Esophagus (tissue), 2 donors: ENCODE data around the gene GNB1L. TPM values are rescaled to one million over a fixed set of nuclear protein-coding genes. Genes with fewer than 3 reads are reported as not detected.
"Not testable (repeated sequence)": the region's sequence is repeated elsewhere in the genome, so short reads cannot be mapped to it uniquely, and the experiment has no call there.

ENCODE experiments used
- H3K27ac ChIP-seq, 2 donors: one replicate each; pipeline ENCODE4 v1.5.1; 2013; ENCODE audit warnings: low read depth in 2 of 2, mild to moderate bottlenecking in 2 of 2, inconsistent platforms in 1 of 2, low read length in 1 of 2, moderate library complexity in 1 of 2
- H3K27me3 ChIP-seq, 2 donors: one replicate each; pipeline ENCODE4 v1.6.1; 2013; ENCODE audit warnings: low read length in 2 of 2, control low read depth in 1 of 2, mild to moderate bottlenecking in 1 of 2; ENCODE audit not compliant: insufficient read depth in 2 of 2, control insufficient read depth in 1 of 2
- H3K36me3 ChIP-seq, 2 donors: one replicate each; pipeline ENCODE4 v1.6.1; 2013; ENCODE audit warnings: low read length in 1 of 2; ENCODE audit not compliant: control insufficient read depth in 2 of 2, insufficient read depth in 2 of 2
- H3K4me1 ChIP-seq, 2 donors: one replicate each; pipeline ENCODE4 v1.6.1; 2013; ENCODE audit warnings: low read length in 1 of 2; ENCODE audit not compliant: control insufficient read depth in 2 of 2, insufficient read depth in 2 of 2
- H3K4me3 ChIP-seq, 2 donors: one replicate each; pipeline ENCODE4 v1.5.1; 2013; ENCODE audit warnings: low read length in 2 of 2, mild to moderate bottlenecking in 2 of 2, low read depth in 1 of 2, moderate library complexity in 1 of 2
- H3K9me3 ChIP-seq, 2 donors: one replicate each; pipeline ENCODE4 v1.6.1; 2013; ENCODE audit warnings: mild to moderate bottlenecking in 2 of 2, low read depth in 1 of 2, low read length in 1 of 2, moderate library complexity in 1 of 2; ENCODE audit not compliant: control insufficient read depth in 2 of 2, insufficient read depth in 1 of 2
- WGBS, 2 donors: extraction: QIAGEN DNeasy Blood & Tissue Kit; methylation state at CpG; one replicate each; pipeline ENCODE4 v1.1.7; 2013; 5-methylcytosine and 5-hydroxymethylcytosine counted together
- polyA plus RNA-seq, 2 donors: library from polyadenylated mRNA; stranded (reverse); fragments of 200-250 nt; gene quantifications; one replicate each; pipeline ENCODE4 v1.2.3, GENCODE V29; 2013
- donor health status: healthy with polysubstance abuse.
- donor health status: Bipolar disorder and iron deficiency.

Gene GNB1L
- polyA plus RNA-seq, 2 donors = 4.7 to 6.6 TPM

DNA sequence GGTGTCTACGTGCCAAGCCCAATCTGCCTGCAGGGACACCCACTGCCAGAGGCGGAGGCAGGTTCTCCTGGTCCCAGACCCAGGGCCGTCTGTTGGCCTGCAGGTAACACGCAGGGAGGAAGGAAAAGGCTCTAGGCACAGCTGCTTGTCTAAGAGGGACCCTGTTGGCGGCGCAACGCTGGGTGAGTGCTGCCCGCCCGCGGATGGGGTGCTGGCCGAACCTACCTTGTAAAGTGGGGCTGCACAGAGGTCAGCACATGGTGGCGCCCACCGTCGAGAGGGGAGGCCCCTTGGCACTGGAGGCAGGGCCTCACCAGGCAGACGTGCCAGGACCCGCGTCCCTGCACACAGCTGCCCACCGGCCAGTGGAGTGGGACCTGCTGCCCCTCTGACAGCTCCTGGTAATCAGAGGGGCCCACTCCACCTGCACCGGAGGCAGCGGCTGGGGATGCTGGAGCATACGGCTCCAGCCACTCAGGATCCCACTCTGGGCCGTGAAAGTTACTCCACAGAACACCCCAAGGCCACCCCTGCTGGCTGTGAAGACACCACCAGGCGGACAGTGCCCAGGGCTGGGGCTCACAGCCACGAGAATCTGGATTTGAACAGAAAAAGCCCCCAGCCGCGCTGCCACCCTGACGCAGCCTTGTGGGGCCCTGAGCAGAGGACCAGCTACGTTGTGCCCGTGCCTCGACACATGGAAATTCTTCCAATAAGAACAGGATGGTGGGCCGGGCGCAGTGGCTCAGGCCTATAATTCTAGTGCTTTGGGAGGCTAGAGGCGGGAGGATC, 70.1 kb downstream of the GNB1L start:
- Histone ChIP-seq H3K4me1 (no peaks in the 10 kb centered on the region), H3K27me3 (no peaks in the 10 kb centered on the region), H3K9me3 (peaks cover 0 to 8% of the 10 kb centered on the region in 2 donors), H3K27ac (no peak overlapping the region), H3K36me3 (peaks cover 0 to 17% of the 10 kb centered on the region in 2 donors), H3K4me3 (no peak overlapping the region)
- 85 to 89% methylated on average over 33 of the region's 33 CpGs for WGBS, 2 donors

DNA sequence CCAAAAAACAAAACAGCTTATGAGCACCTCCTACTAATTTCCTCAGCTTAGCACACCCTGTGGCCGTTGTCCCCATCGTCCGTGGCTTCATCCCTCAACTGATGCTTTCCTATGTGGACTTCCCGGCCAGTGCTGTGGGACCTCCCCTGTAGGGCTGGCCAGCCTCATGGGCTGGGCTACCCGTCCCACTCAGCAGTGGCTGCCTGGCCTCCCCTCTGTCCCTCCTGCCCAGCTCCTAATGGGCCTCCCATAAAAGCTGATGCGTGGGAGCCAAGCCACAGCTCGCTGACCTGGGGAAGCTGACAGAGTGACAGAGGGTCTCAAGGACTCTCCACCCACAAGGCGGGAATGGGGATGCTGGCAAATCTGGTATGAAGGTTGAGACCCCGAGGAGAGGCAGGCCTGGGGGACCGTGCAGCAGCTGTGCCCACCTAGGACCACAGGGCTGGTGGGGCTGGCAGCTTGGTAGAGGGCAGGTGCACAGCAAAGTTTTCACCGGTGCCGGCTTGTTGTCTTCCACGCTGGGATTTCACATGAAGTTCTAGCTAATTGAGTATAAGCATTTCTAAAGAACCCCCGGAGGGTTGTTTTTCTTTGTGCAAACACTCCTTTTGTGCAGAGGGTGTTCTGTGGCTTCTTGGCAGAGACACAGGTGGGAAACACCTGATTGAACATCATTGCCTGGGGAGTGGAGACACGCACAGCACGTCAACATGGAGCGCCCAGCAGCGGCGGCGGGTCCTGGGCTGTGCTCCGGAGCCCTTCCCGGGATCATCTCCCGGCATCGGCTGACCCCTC, 70.9 kb downstream of the GNB1L start:
- H3K9me3 ChIP-seq = peaks cover 0 to 5% of the 10 kb centered on the region in 2 donors
- H3K27ac ChIP-seq = no peak overlapping the region
- peaks cover 0 to 17% of the 10 kb centered on the region in 2 donors for H3K36me3 ChIP-seq
- H3K27me3 ChIP-seq = no peaks in the 10 kb centered on the region
- no peaks in the 10 kb centered on the region for H3K4me1 ChIP-seq
- 57 to 67% methylated on average over 24 of the region's 24 CpGs for WGBS, 2 donors
- H3K4me3 ChIP-seq = no peak overlapping the region

DNA sequence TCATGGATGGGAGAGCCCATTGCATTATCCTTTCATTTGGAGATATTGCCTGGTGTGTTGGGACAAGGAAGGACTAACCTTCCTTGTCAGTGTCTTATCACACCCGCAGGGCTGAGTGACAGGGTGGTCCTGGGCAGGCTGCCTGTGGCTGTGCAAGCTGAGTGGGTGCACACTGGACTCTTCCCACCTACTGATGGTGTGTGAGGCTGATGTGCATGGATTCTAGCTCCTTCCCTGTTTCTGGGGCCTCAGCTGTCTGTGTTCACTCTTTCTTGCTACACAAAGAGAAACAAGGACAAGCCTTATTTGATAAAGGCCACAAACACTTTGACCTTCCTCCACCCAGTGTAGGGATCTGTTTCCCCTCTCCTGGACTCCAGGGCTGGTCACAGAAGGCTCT, 72.1 kb downstream of the GNB1L start:
- H3K4me3 ChIP-seq = no peak overlapping the region
- no peak overlapping the region for H3K27ac ChIP-seq
- 94 to 97% methylated on average over 1 of the region's 1 CpG for WGBS, 2 donors
- no peaks in the 10 kb centered on the region for H3K27me3 ChIP-seq
- H3K9me3 ChIP-seq = peaks cover 0 to 5% of the 10 kb centered on the region in 2 donors
- no peaks in the 10 kb centered on the region for H3K4me1 ChIP-seq
- peaks cover 0 to 5% of the 10 kb centered on the region in 2 donors for H3K36me3 ChIP-seq

GRCh38 chr22:19779685-19780268, 74.9 kb downstream of the GNB1L start:
- peaks cover 0 to 3% of the 10 kb centered on the region in 2 donors for H3K4me1 ChIP-seq
- H3K4me3 ChIP-seq = no peak overlapping the region
- 54 to 58% methylated on average over 13 of the region's 13 CpGs for WGBS, 2 donors
- H3K36me3 ChIP-seq = no peaks in the 10 kb centered on the region
- H3K27ac ChIP-seq = no peak overlapping the region
- no peaks in the 10 kb centered on the region for H3K27me3 ChIP-seq
- H3K9me3 ChIP-seq = peaks cover 0 to 5% of the 10 kb centered on the region in 2 donors

DNA sequence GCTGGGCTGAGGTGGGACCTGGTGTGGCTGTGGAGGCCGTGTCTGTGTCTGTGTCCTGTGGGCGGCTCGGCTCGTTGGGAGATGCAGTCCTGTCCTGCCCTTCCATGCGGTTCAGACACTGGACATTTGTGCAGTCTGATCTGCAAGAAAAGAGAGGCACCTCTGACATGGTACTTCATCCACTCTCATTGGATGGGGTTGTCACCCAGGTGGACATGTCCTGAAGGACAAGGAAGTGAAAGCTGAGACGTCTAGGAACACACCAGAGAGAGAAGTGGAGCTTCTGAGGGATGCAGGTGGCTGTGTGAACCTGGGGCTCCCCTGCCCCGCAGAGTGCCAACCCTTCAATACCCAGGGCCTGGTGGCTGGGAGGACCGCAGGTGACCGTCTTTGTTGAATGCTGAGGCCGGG, 75.7 kb downstream of the GNB1L start:
- Histone ChIP-seq H3K4me3 (no peak overlapping the region), H3K4me1 (peaks cover 0 to 3% of the 10 kb centered on the region in 2 donors), H3K36me3 (no peaks in the 10 kb centered on the region), H3K27me3 (no peaks in the 10 kb centered on the region), H3K27ac (no peak overlapping the region), H3K9me3 (peaks cover 0 to 5% of the 10 kb centered on the region in 2 donors)
- WGBS, 2 donors = 86 to 91% methylated on average over 10 of the region's 10 CpGs

GRCh38 chr22:19777192-19777591, 77.5 kb downstream of the GNB1L start:
- H3K36me3 ChIP-seq, H3K27me3 ChIP-seq, H3K27ac ChIP-seq, H3K4me3 ChIP-seq, H3K4me1 ChIP-seq, H3K9me3 ChIP-seq: not testable (repeated sequence)
- 53 to 78% methylated on average over 3 to 6 of the region's 6 CpGs for WGBS, 2 donors

GRCh38 chr22:19776433-19777031, 78.1 kb downstream of the GNB1L start:
- Histone ChIP-seq H3K27ac (no peak overlapping the region), H3K36me3 (no peaks in the 10 kb centered on the region), H3K27me3 (no peaks in the 10 kb centered on the region), H3K4me1 (peaks cover 0 to 3% of the 10 kb centered on the region in 2 donors), H3K4me3 (no peak overlapping the region), H3K9me3 (no peaks in the 10 kb centered on the region)
- 48 to 56% methylated on average over 18 of the region's 18 CpGs for WGBS, 2 donors

GRCh38 chr22:19775496-19776325, 79.0 kb downstream of the GNB1L start:
- Histone ChIP-seq H3K27ac (no peak overlapping the region), H3K4me1 (peaks cover 0 to 3% of the 10 kb centered on the region in 2 donors), H3K4me3 (no peak overlapping the region), H3K9me3 (no peaks in the 10 kb centered on the region), H3K36me3 (no peaks in the 10 kb centered on the region), H3K27me3 (peaks cover 0 to 3% of the 10 kb centered on the region in 2 donors)
- WGBS, 2 donors = 89 to 91% methylated on average over 24 of the region's 24 CpGs
